ENCODE data around the gene RAB31.

DNA sequence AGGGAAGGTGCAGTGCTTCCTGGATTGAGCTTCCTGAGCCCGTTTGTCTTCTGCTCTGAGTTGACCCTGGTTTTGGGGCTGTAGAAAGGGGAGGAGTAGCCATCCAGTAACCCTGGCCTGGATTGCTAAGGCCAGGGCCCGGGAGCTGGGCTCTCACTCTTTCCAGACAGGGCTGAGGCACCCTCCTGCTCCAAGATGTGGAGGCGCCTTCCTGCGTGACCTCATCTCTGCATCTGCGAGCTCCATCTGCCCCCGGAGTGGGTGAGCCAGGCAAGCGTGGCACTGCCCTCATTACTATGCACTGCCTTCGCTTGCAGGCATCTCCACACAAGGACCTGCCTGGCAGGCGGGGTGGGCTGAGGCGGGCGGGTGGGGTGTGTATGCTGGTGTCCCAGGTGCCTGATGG, 58.0 kb downstream of the RAB31 start:
- no peak for TF ChIP-seq CTCF (IDR thresholded peaks at IDR 0.05)
- TF ChIP-seq POLR2A (IDR thresholded peaks at IDR 0.05) = no peak

Data from uterus (tissue), 2 donors.